D721Med (cell line): ENCODE results near the gene LMF1.
"Not testable (repeated sequence)": the region's sequence is repeated elsewhere in the genome, so short reads cannot be mapped to it uniquely, and the experiment has no call there.

Experiments
- DNase-seq: peaks from one replicate; pipeline ENCODE4 v3.0.0; 2011; ENCODE audit warnings: low spot score; ENCODE audit not compliant: insufficient read length
- FAIRE-seq: peaks from 2 replicates; lab custom pipeline; 2011; peaks lifted over from hg19 to GRCh38; lab: Jason Lieb, UNC
- CTCF ChIP-seq: IDR thresholded peaks from 2 replicates; pipeline ENCODE4 v1.5.1; 2012; ENCODE audit warnings: mild to moderate bottlenecking, control low read depth; ENCODE audit not compliant: insufficient read depth; ENCODE audit errors: missing control alignments

LMF1 gene

DNA sequence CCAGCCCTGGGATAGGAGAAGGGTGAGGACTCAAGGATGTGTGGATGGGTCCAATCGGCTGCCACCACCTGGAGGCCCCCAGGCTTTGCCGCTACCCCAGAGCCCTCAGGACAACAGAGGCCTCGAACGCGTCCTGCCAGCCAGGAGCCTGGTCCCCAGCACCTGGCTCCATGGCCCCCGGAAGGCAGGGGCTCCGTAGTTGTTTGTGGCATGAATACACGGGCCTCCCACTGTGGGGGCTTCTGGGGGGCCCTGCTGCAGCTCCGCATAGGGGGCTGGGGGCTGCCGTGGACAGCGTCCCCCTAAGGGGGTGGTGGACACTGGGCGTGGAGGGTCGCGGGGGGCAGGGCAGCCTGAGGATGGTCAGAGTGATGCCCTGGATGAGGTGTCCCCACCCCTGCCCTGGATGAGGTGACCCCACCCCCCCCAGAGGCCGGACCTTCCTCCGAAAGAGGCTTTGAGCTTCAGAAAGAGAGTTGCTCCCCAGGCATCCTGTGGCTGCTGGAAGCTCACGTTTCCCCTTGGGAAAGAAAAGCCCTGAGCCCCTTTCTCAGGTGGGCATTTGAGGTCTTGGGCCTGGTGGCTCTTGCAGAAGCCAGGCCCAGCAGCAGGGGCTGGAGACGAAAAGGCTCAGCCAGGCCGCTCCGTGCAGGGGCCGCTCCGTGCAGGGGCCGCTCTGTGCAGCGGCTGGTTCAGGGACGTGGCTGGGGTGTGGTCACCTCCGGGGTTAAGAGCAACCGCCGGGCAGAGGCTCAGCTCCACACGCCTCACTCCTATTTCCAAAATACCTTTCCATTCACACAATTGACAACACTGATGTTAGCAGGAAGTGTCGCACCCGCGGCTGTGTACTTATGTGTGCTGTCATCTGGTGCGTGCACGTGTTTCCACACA, 130.0 kb downstream of the LMF1 start:
- no peak for FAIRE-seq
- no peak for TF ChIP-seq CTCF
- DNase-seq = no peak

DNA sequence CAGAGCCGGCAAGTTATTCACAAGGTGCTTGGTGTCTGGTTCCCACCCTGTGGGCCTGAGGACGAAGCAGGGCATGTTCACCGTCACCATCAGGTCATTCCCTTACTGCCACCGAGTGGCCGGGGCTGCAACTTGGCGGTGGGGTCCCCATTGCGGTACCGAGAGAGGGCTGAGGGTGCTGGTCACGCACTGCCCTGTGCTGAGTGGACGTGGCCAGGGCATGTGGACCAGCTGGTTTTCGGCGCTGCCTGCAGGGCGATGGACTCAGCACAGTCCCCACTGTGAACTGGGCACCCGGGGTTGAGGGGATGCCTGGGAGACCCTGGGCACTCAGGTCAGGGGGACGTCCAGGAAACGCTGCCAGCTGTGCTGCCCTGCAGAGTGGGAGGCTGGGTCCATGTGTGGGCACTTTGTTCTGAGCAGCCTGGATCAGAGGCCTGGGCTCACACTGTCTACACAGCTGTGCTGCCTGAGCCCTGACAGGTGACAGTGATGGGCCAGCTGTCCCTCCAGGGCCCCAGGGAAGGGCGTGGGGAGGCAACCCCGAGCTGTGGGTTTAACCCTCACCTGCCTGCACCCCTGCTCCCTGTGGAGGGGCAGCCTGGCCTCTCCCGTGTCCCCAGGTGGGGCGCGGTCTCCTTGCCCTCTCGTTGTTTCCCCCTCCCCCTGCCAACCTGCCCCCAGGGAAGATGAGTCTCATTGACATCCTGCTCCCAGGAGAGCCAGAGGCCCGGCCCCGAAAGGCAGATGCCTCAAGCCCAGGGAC, 131.0 kb downstream of the LMF1 start:
- TF ChIP-seq CTCF = no peak
- FAIRE-seq (no peak), DNase-seq (no peak)

DNA sequence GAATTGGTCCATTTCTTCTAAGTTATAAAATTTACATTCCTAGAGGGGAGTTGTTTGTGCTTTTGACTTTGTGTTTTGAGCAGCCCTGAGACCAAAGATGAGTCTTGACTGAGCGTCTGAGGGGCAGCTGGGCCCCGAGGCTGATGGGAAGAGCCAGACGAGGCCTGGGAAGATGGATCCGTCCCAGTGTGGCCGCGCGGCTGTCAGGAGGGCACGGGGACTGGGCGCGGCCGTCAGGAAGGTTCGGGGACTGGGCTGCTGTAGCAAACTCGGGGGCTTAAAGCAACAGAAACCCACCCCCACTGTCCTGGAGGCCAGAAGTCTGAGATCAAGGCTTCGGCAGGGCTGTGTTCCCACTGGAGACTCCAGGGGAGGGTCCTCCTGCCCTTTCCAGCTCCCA, 132.0 kb downstream of the LMF1 start:
- no peak for TF ChIP-seq CTCF
- no peak for FAIRE-seq
- no peak for DNase-seq

DNA sequence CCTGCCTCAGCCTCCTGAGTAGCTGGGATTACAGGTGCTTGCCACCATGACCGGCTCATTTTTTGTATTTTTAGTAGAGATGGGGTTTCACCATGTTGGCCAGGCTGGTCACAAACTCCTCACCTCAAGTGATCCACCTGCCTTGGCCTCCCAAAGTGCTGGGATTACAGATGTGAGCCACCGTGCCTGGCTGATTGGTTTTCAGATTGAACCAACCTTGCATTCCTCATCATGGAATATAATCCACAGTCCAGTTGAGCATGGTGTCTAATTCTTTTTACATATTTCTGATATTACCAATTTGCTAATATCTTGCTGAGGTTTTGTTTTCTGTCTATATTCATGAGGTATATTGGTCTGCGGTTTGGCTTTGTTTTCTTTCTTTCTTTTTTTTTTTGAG, 134.0 kb downstream of the LMF1 start:
- not testable (repeated sequence) for DNase-seq, FAIRE-seq

DNA sequence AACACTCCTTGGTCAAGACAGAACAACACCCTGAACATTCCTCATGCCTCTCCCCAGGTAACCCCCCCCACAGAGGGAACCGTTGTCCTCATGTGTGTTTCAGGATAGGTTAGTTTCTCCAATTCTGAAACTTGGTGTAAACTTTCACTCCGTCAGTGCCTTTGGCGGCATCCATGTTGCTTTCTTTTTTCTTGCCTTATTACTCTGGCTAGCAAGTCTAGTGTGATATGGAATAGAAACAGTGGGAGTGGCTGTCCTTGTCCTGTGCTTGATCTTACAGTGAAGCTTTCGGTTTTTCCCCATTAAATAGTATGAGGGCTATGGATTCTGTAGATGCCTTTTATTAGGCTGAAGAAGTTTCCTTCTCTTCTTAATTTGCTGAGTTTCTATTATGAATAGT, 134.6 kb downstream of the LMF1 start:
- no peak for DNase-seq
- TF ChIP-seq CTCF = no peak
- no peak for FAIRE-seq

DNA sequence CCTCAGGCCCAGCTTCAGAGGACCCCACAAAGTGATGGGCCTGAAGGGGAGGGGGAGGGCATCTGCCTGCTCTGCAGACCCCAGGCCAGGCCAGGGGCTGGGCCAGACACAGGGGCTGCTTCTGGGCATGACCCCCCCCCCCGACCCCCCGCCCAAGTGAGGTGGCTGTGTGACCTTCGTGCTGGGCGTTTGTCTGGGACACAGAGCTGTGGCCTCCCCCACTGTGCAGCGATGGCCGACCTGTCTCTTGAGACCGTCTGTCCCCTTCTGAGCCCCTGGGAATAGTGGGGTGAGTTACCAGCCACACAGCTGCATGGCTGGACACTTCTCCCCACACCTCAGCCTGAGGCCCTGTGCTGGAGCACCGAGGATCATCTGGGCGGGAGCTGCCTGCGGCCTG, 135.4 kb downstream of the LMF1 start:
- DNase-seq (no peak), FAIRE-seq (no peak)
- TF ChIP-seq CTCF = no peak

- no peak for TF ChIP-seq CTCF
Observed at GRCh38 chr16:833411-833810, 137.4 kb downstream of the LMF1 start.

More at GRCh38 chr16:833411-833810, 137.4 kb downstream of the LMF1 start:
- DNase-seq (no peak), FAIRE-seq (no peak)
